K562 (cell line): ENCODE measurements around the gene SNAPC3. TPM values are rescaled to one million over a fixed set of nuclear protein-coding genes. Genes with fewer than 3 reads are reported as not detected.

Source experiments
- DEAF1 ChIP-seq: fragments of 450-650 bp; formaldehyde crosslinking; IDR thresholded peaks from 2 replicates; pipeline ENCODE4 v1.4.0; 2020; ENCODE audit warnings: mild to moderate bottlenecking, moderate library complexity
- EGR1 ChIP-seq: fragments of 450-650 bp; conservative IDR thresholded peaks from 2 replicates; pipeline ENCODE4 v1.6.1; 2017; ENCODE audit warnings: mild to moderate bottlenecking
- FOXP1 ChIP-seq: sonication (generic); formaldehyde crosslinking; IDR thresholded peaks from 2 replicates; pipeline ENCODE4 v1.8.0; 2022; ENCODE audit warnings: mild to moderate bottlenecking, missing genetic modification reagents
- NUFIP1 ChIP-seq: fragments of 450-650 bp; IDR thresholded peaks from 2 replicates; pipeline ENCODE4 v1.6.1; 2018; ENCODE audit not compliant: partially characterized antibody
- POLR2AphosphoS5 ChIP-seq: IDR thresholded peaks from 2 replicates; pipeline ENCODE4 v1.6.1; 2011; ENCODE audit warnings: mild to moderate bottlenecking, low read depth, low read length, moderate library complexity; ENCODE audit not compliant: control insufficient read depth, insufficient read depth
- SPI1 ChIP-seq: IDR thresholded peaks from 2 replicates; pipeline ENCODE4 v1.6.1; 2011; ENCODE audit warnings: low read depth, low read length, control low read depth, borderline replicate concordance
- STAG1 ChIP-seq: sonication (generic); formaldehyde crosslinking; IDR thresholded peaks from 2 replicates; pipeline ENCODE4 v1.5.0; 2020; ENCODE audit warnings: missing genetic modification reagents, borderline replicate concordance
- STAT5A ChIP-seq: IDR thresholded peaks from 2 replicates; pipeline ENCODE4 v1.6.1; 2012; ENCODE audit warnings: low read length, inconsistent platforms, borderline replicate concordance
- ZBTB8A ChIP-seq: fragments of 450-650 bp; IDR thresholded peaks from 2 replicates; pipeline ENCODE4 v1.6.1; 2018; ENCODE audit warnings: mild to moderate bottlenecking, moderate library complexity; ENCODE audit not compliant: partially characterized antibody
- ZFPM2 ChIP-seq: fragments of 250-450 bp; sonication (Bioruptor Pico); IDR thresholded peaks from 2 replicates; pipeline ENCODE4 v1.5.1; 2022; ENCODE audit warnings: mild to moderate bottlenecking
- ZNF3 ChIP-seq: fragments of 250-450 bp; sonication (Bioruptor Pico); IDR thresholded peaks from 2 replicates; pipeline ENCODE4 v1.5.0; 2021; ENCODE audit warnings: mild to moderate bottlenecking, moderate library complexity
- polyA plus RNA-seq, 8 experiments: library from polyadenylated mRNA; depleted of rRNA in 4 of 8; stranded (reverse) in 5 of 8; unstranded in 3 of 8; fragments of >200 nt; fragmentation: Nextera tagmentation in 2 of 8; fragmentation: Illumina TruSeq in 1 of 8; extraction: Ambion mirVana in 2 of 8; extraction: Trizol in 1 of 8; gene quantifications; 2 replicates each; pipeline versions ENCODE4 v1.2.1 to v1.2.3, GENCODE V29; 2011 to 2014; ENCODE audit warnings: inconsistent platforms in 1 of 8, missing spikeins in 1 of 8
- total RNA-seq, 7 experiments: library from RNA; depleted of rRNA in 6 of 7; stranded (reverse); fragments of >200 nt in 6 of 7; fragmentation: Illumina TruSeq in 2 of 7; extraction: Trizol in 2 of 7; gene quantifications; 2 replicates each; pipeline versions ENCODE4 v1.2.1 to v1.2.3, GENCODE V29; 2011 to 2021; ENCODE audit warnings: low replicate concordance in 1 of 7
- TF ChIP-seq, protein P1 (sequence below): fragments of 250-450 bp; sonication (Bioruptor Pico); IDR thresholded peaks from 2 replicates; pipeline ENCODE4 v1.8.0; 2022; ENCODE audit warnings: inconsistent platforms, mild to moderate bottlenecking, moderate library complexity, borderline replicate concordance
- TF ChIP-seq, protein P2 (sequence below): fragments of 250-450 bp; sonication (Bioruptor Pico); IDR thresholded peaks from 2 replicates; pipeline ENCODE4 v1.5.0; 2020; ENCODE audit warnings: mild to moderate bottlenecking

SNAPC3 gene
- total and polyA plus RNA-seq, 9 of the 15 experiments (the other 6 are each of a cell fraction or from before 2014, with no cell fraction given), result 2.3 to 38.9 (median 19.8) TPM

GRCh38 chr9:15509931-15510788 lies 87.5 kb downstream of the SNAPC3 start (continued):
- TF ChIP-seq STAG1, result no peak
- TF ChIP-seq NUFIP1, result no peak
- TF ChIP-seq SPI1, result no peak
- TF ChIP-seq STAT5A, result no peak
- no peak for TF ChIP-seq ZFPM2 (CRISPR knock-in tag)
- peak; percentile 98 for TF ChIP-seq EGR1
- no peak for TF ChIP-seq FOXP1 (CRISPR knock-in tag)
- TF ChIP-seq, protein P1, sequence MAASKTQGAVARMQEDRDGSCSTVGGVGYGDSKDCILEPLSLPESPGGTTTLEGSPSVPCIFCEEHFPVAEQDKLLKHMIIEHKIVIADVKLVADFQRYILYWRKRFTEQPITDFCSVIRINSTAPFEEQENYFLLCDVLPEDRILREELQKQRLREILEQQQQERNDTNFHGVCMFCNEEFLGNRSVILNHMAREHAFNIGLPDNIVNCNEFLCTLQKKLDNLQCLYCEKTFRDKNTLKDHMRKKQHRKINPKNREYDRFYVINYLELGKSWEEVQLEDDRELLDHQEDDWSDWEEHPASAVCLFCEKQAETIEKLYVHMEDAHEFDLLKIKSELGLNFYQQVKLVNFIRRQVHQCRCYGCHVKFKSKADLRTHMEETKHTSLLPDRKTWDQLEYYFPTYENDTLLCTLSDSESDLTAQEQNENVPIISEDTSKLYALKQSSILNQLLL (CRISPR knock-in tag), result no peak
- no peak for TF ChIP-seq ZNF3 (CRISPR knock-in tag)
- no peak for TF ChIP-seq POLR2AphosphoS5
- TF ChIP-seq, protein P2, sequence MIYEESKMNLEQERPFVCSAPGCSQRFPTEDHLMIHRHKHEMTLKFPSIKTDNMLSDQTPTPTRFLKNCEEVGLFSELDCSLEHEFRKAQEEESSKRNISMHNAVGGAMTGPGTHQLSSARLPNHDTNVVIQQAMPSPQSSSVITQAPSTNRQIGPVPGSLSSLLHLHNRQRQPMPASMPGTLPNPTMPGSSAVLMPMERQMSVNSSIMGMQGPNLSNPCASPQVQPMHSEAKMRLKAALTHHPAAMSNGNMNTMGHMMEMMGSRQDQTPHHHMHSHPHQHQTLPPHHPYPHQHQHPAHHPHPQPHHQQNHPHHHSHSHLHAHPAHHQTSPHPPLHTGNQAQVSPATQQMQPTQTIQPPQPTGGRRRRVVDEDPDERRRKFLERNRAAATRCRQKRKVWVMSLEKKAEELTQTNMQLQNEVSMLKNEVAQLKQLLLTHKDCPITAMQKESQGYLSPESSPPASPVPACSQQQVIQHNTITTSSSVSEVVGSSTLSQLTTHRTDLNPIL (CRISPR knock-in tag), result no peak
- TF ChIP-seq DEAF1 (CRISPR knock-in tag), result no peak
- TF ChIP-seq ZBTB8A, result no peak
